GM12878 (cell line): ENCODE data around the gene CCDC150. TPM values are rescaled to one million over a fixed set of nuclear protein-coding genes. Genes with fewer than 3 reads are reported as not detected.

Experiments used
- ATAC-seq: fragments of 200-7000 bp; cut with Tn5 transposase; 3 replicates; pipeline ENCODE4 v1.9.1; 2020; ENCODE audit warnings: mild to moderate bottlenecking, moderate library complexity
- Bru-seq: library from RNA; stranded (reverse); fragments of 400-500 nt; gene quantifications from one replicate; lab custom pipeline; 2021; lab: Mats Ljungman, UMichigan
- BruChase-seq, 2 experiments: library from RNA; stranded (reverse); fragments of 400-500 nt; gene quantifications; one replicate each; lab custom pipeline; 2021; lab: Mats Ljungman, UMichigan
- BruUV-seq: library from RNA; stranded (reverse); fragments of 400-500 nt; replicated peaks from 2 replicates; lab custom pipeline; 2021; lab: Mats Ljungman, UMichigan
- CTCF ChIA-PET: fragments of 300-600 bp; sonication (Branson Sonifier 250); formaldehyde crosslinking; extraction: SDS; loops from one replicate; lab custom pipeline; 2021; ENCODE audit warnings: inconsistent platforms; lab: Yijun Ruan, JAX
- POLR2A ChIA-PET: fragments of 350-600 bp; formaldehyde crosslinking; extraction: SDS; loops from one replicate; lab custom pipeline; 2021; ENCODE audit warnings: inconsistent platforms; lab: Charles Lee
- RAD21 ChIA-PET: fragments of 300-600 bp; sonication (Branson Sonifier 250); formaldehyde crosslinking; loops from one replicate; lab custom pipeline; 2023; ENCODE audit warnings: antibody characterized with exemption; ENCODE audit not compliant: unreplicated experiment; lab: Charles Lee
- SMC1A ChIA-PET: fragments of 300-600 bp; sonication (Branson Sonifier 250); formaldehyde crosslinking; loops from one replicate; lab custom pipeline; 2023; ENCODE audit not compliant: unreplicated experiment, uncharacterized antibody; lab: Charles Lee
- DNase-seq: peaks from one replicate; pipeline ENCODE4 v3.0.0-alpha.2; 2011; ENCODE audit warnings: low read depth, low spot score
- FAIRE-seq: peaks from 3 replicates; lab custom pipeline; 2011; peaks lifted over from hg19 to GRCh38; lab: Jason Lieb, UNC
- H2AFZ ChIP-seq: 2 replicates; pipeline ENCODE4 v1.6.0; 2011; ENCODE audit warnings: low read depth, low read length, control low read depth; ENCODE audit not compliant: control insufficient read depth
- H3K27ac ChIP-seq: 2 replicates; pipeline ENCODE4 v1.5.1; 2011; ENCODE audit warnings: control low read depth; ENCODE audit not compliant: control insufficient read depth, insufficient read depth
- H3K27me3 ChIP-seq, 2 experiments: replicated peaks in 1 of 2; 2 replicates each; pipeline versions ENCODE4 v1.6.0 to v1.6.1; 2011; ENCODE audit warnings: low read length in 1 of 2; ENCODE audit not compliant: control insufficient read depth in 2 of 2, insufficient read depth in 2 of 2
- H3K36me3 ChIP-seq, 2 experiments: 2 replicates each; pipeline ENCODE4 v1.5.1; 2011; ENCODE audit warnings: low read length in 1 of 2; ENCODE audit not compliant: control insufficient read depth in 2 of 2, insufficient read depth in 2 of 2
- H3K4me1 ChIP-seq: 2 replicates; pipeline ENCODE4 v1.6.1; 2011; ENCODE audit warnings: mild to moderate bottlenecking, low read length, moderate library complexity, mixed read lengths; ENCODE audit not compliant: control insufficient read depth, insufficient read depth
- H3K4me2 ChIP-seq: 2 replicates; pipeline ENCODE4 v1.6.0; 2011; ENCODE audit warnings: control low read depth; ENCODE audit not compliant: control insufficient read depth, insufficient read depth
- H3K4me3 ChIP-seq: fragments of 200-600 bp; sonication (generic); 2 replicates; pipeline ENCODE4 v1.5.1; 2016
- H3K79me2 ChIP-seq: 2 replicates; pipeline ENCODE4 v1.6.0; 2011; ENCODE audit warnings: low read length; ENCODE audit not compliant: control insufficient read depth, insufficient read depth
- H3K9ac ChIP-seq: 2 replicates; pipeline ENCODE4 v1.8.0; 2011; ENCODE audit warnings: low read length, control low read depth, mixed read lengths; ENCODE audit not compliant: control insufficient read depth, insufficient read depth
- H3K9me3 ChIP-seq: replicated peaks from 3 replicates; pipeline ENCODE4 v1.5.1; 2011; ENCODE audit warnings: mild to moderate bottlenecking, low read length; ENCODE audit not compliant: control insufficient read depth, insufficient read depth
- H4K20me1 ChIP-seq: 2 replicates; pipeline ENCODE4 v1.6.0; 2011; ENCODE audit not compliant: control insufficient read depth, insufficient read depth
- ASH2L ChIP-seq: fragments of 300-600, 200-600 bp; sonication (generic); IDR thresholded peaks from 2 replicates; pipeline ENCODE4 v1.6.1; 2017; ENCODE audit warnings: low read depth, mild to moderate bottlenecking, borderline replicate concordance
- CREB1 ChIP-seq: IDR thresholded peaks from 2 replicates; pipeline ENCODE4 v1.6.1; 2012; ENCODE audit warnings: low read depth, mild to moderate bottlenecking, inconsistent platforms
- NKRF ChIP-seq: fragments of 450-650 bp; conservative IDR thresholded peaks from 2 replicates; pipeline ENCODE4 v1.6.1; 2017; ENCODE audit warnings: mild to moderate bottlenecking, moderate library complexity
- RB1 ChIP-seq: fragments of 450-650 bp; formaldehyde crosslinking; IDR thresholded peaks from 2 replicates; pipeline ENCODE4 v1.6.1; 2017; ENCODE audit warnings: mild to moderate bottlenecking, borderline replicate concordance
- TCF3 ChIP-seq: IDR thresholded peaks from 2 replicates; pipeline ENCODE4 v1.6.1; 2012; ENCODE audit warnings: low read depth, mild to moderate bottlenecking, low read length, borderline replicate concordance; ENCODE audit not compliant: insufficient read depth
- USF2 ChIP-seq: IDR thresholded peaks from 2 replicates; pipeline ENCODE4 v1.6.1; 2011; ENCODE audit warnings: low read depth, low read length, improper control_type of control experiment, borderline replicate concordance
- ZBED1 ChIP-seq: IDR thresholded peaks from 2 replicates; pipeline ENCODE4 v1.6.1; 2016; ENCODE audit warnings: borderline replicate concordance
- ZNF687 ChIP-seq: fragments of 450-650 bp; IDR thresholded peaks from 2 replicates; pipeline ENCODE4 v1.6.1; 2017; ENCODE audit warnings: mild to moderate bottlenecking, moderate library complexity
- ZZZ3 ChIP-seq: IDR thresholded peaks from 2 replicates; pipeline ENCODE4 v1.6.1; 2011; ENCODE audit warnings: low read depth; ENCODE audit not compliant: control insufficient read depth, insufficient read length
- WGBS: methylation state at CpG from one replicate; pipeline ENCODE4 v1.1.6; 2016; ENCODE audit warnings: low lambda C conversion rate; ENCODE audit not compliant: insufficient replicate concordance, insufficient coverage; ENCODE audit errors: missing lambda C conversion rate; 5-methylcytosine and 5-hydroxymethylcytosine counted together
- in situ Hi-C: fragments of 300-500 bp; cut with MboI; formaldehyde crosslinking; loops from 9 replicates; pipeline ENCODE4 v1.14.3; 2018; ENCODE audit warnings: mixed read lengths
- intact Hi-C: fragments of 100-400 bp; cut with micrococcal nuclease; formaldehyde crosslinking; loops from one replicate; pipeline ENCODE4 v1.14.2; 2022; ENCODE audit not compliant: unreplicated experiment
- long read RNA-seq, 2 experiments: library from polyadenylated mRNA; unstranded; transcript quantifications; one replicate each; pipeline ENCODE4 v2.0.0, GENCODE V29; 2019 to 2020
- polyA minus RNA-seq, 3 experiments: library from RNA; depleted of rRNA, polyadenylated mRNA; stranded (reverse); fragments of >200 nt; gene quantifications; 2 replicates each; pipeline ENCODE4 v1.2.3, GENCODE V29; 2011
- polyA plus RNA-seq, 11 experiments: library from polyadenylated mRNA; depleted of rRNA in 4 of 11; unstranded in 6 of 11; stranded (reverse) in 5 of 11; fragments of >200 nt; fragmentation: Nextera tagmentation in 4 of 11; fragmentation: Illumina TruSeq in 1 of 11; extraction: Ambion mirVana in 4 of 11; extraction: Trizol in 1 of 11; gene quantifications; 1 replicate in 1 of 11; 2 replicates in 10 of 11; pipeline versions ENCODE4 v1.2.1 to v1.2.3, GENCODE V29; 2011 to 2016; ENCODE audit warnings: inconsistent platforms in 2 of 11, missing spikeins in 2 of 11, low read depth in 1 of 11
- total RNA-seq, 4 experiments: library from RNA; depleted of rRNA in 3 of 4; stranded (reverse); fragments of >200 nt in 3 of 4; fragmentation: Illumina TruSeq in 1 of 4; extraction: Trizol in 1 of 4; gene quantifications; 2 replicates each; pipeline versions ENCODE4 v1.2.1 to v1.2.3, GENCODE V29; 2013 to 2021

Gene CCDC150
- total RNA-seq (2013; cell fraction: nucleolus; rRNA removed) = 102 and 112 TPM in 2 replicates
- total RNA-seq (2014; rRNA removed) (22.4 and 27.7 TPM in 2 replicates), total RNA-seq (2014; rRNA removed; fragmentation: Illumina TruSeq; extraction: Trizol) (22.0 and 25.7 TPM in 2 replicates), total RNA-seq (2021) (19.1 and 20.7 TPM in 2 replicates), polyA plus RNA-seq (2011; rRNA removed) (21.4 and 35.3 TPM in 2 replicates), polyA plus RNA-seq (2014; fragmentation: Illumina TruSeq; extraction: Trizol) (18.4 and 28.3 TPM in 2 replicates), polyA plus RNA-seq (2014; fragmentation: Nextera tagmentation; extraction: Ambion mirVana) (10 to 100 TPM; 11.6 to 16.3 TPM), polyA plus RNA-seq (2014; rRNA removed) (16.3 and 17.0 TPM in 2 replicates), polyA plus RNA-seq (2016; fragmentation: Nextera tagmentation; extraction: Ambion mirVana) (10 to 100 TPM; 18.3 to 25.6 TPM), polyA minus RNA-seq (2011; rRNA and poly(A)+ RNA removed) (18.1 and 23.8 TPM in 2 replicates), Bru-seq, nascent RNA (percentile 58 among the genes with signal in this experiment), BruChase-seq, experiment 1, labeled RNA remaining after a 6-hour chase (percentile 57 among the genes with signal in this experiment), BruChase-seq, experiment 2, labeled RNA remaining after a 2-hour chase (percentile 65 among the genes with signal in this experiment)
- 3.6 TPM for polyA plus RNA-seq (2011; ENCODE audit: low read depth)
- 5.7 and 6.6 TPM in 2 replicates for polyA plus RNA-seq (2011; cell fraction: cytosol; rRNA removed)
- polyA plus RNA-seq (2011; cell fraction: nucleus; rRNA removed) = 79.1 and 91.2 TPM in 2 replicates
- 7.6 and 8.4 TPM in 2 replicates for polyA plus RNA-seq (2012)
- 5.5 and 9.1 TPM in 2 replicates for polyA minus RNA-seq (2011; cell fraction: cytosol; rRNA and poly(A)+ RNA removed)
- 47.0 and 80.6 TPM in 2 replicates for polyA minus RNA-seq (2011; cell fraction: nucleus; rRNA and poly(A)+ RNA removed)
- long read RNA-seq, experiment 1, partial matches to known transcripts = 0 of 1 reads
- long read RNA-seq, experiment 1, other reads (novel, unspliced or antisense) = 1 of 1 reads
- long read RNA-seq, experiment 2, partial matches to known transcripts = 11 of 50 reads
- long read RNA-seq, experiment 2, other reads (novel, unspliced or antisense) = 39 of 50 reads

DNA sequence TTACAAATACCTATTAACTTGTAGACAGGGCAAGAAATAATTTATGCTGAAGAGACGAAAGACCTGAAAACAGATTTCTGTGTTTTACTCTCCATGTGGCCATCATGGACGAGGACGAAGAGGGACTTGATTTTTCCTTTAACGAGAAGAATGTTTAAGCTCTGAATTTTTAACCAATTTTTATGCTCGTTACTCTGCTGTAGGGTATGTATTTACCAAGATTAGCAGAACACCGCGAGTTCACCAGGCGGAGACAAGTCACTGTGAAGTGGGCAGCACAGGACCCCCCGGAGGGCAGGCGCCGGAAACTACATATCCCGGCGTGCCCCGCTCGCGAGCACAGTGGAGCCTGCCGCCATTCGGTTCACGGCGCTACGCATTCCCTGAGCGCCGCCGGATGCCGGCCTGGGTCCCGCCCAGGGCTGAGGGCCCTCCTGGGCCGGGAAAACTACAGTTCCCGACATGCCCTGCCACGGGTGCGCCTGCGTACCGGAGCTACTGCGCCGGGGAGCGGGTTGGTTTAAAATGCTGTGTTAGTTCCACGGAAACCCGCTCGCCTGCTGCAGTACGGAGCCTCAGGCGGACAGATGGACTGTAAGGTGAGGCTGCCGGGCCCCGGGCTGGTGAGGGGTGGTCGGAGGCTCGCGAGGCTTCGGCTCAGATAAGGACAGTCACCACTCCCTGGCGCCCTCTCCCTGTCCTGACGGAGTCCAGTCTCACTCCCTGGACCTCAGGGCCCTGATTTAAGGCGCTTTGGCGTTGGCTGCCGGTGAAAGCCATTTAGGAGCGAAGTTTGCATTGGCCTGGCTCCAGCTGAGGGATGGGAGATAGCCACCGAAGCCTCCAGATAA, at the start of gene CCDC150:
TSS of gene CCDC150 (plus strand) at position 536 of the 851 bp plus-strand sequence. CDS start at position 588, 52 bp downstream.
- RAD21 ChIA-PET = interaction anchor here (0.7 to 1.3 kb wide), 4 partner anchors 16 to 571 kb away, joined by 3 read pairs; partner anchors contain the start of gene DNAH7
- ATAC-seq (peak; percentile 99), DNase-seq (peak; percentile 80), FAIRE-seq (peak; percentile 66)
- in situ Hi-C loops (no loop called here), intact Hi-C loops (no loop called here)
- no peaks in the 10 kb centered on the region for H4K20me1 ChIP-seq
- H3K36me3 ChIP-seq = no peaks in the 10 kb centered on the region
- BruUV-seq = no TSS peak
- H3K27ac ChIP-seq = peak within 1 kb of the TSS; percentile 56; the same call in 1 of the 2 replicates
- H3K4me2 ChIP-seq = peak within 1 kb of the TSS; percentile 72
- peaks cover 12% of the 10 kb centered on the region for H3K79me2 ChIP-seq
- H3K27me3 ChIP-seq = no peaks in the 10 kb centered on the region
- H3K4me1 ChIP-seq = no peaks in the 10 kb centered on the region
- H3K4me3 ChIP-seq = peak within 1 kb of the TSS; percentile 85
- peak within 1 kb of the TSS; percentile 96 for H2AFZ ChIP-seq
- POLR2A ChIA-PET = interaction anchor here (1.3 to 1.4 kb wide), 2 partner anchors 158 to 330 kb away, joined by 3 to 4 read pairs; no protein-coding TSS in a partner anchor
- H3K9ac ChIP-seq = peak within 1 kb of the TSS; percentile 66
- H3K9me3 ChIP-seq = no peaks in the 10 kb centered on the region
- SMC1A ChIA-PET = interaction anchor here (1.0 to 1.9 kb wide), 4 partner anchors 86 to 185 kb away, joined by 3 to 5 read pairs (median 4); partner anchors contain the start of gene GTF3C3
- CTCF ChIA-PET = interaction anchor here (0.7 to 1.5 kb wide), 4 partner anchors 16 to 474 kb away, joined by 3 to 5 read pairs (median 3); no protein-coding TSS in a partner anchor
- WGBS = 5% methylated on average over 53 of the region's 53 CpGs
- TF ChIP-seq ZBED1 = no peak
- TF ChIP-seq ASH2L = no peak
- peak; percentile 97 for TF ChIP-seq CREB1
- no peak for TF ChIP-seq TCF3
- no peak for TF ChIP-seq ZNF687
- peak; percentile 81; the same call in 1 of the 2 replicates for TF ChIP-seq RB1
- peak; percentile 30 for TF ChIP-seq USF2
- peak; percentile 99 for TF ChIP-seq NKRF
- no peak for TF ChIP-seq ZZZ3
